ENCODE measurements around the gene ANKRD44. TPM values are rescaled to one million over a fixed set of nuclear protein-coding genes. Genes with fewer than 3 reads are reported as not detected.

Gene ANKRD44
- total RNA-seq, 1 experiment from 2014 or later = 7.8 TPM

GRCh38 chr2:197210430-197210829 lies 100.2 kb downstream of the ANKRD44 start:
- no peaks in the 10 kb centered on the region for H3K27me3 ChIP-seq (ENCODE audit: control insufficient read depth, insufficient read depth, low read length)
- intact Hi-C loops (cut with micrococcal nuclease; ENCODE audit: unreplicated experiment) (no loop called here), in situ Hi-C loops (cut with HindIII; ENCODE audit: low pct_unique_long_range_greater_than_20kb, low sequenced_read_pairs) (no loop called here)
- no peak overlapping the region for H3K4me3 ChIP-seq (ENCODE audit: low read depth in 2 of 2, low read length in 2 of 2)
- no peaks in the 10 kb centered on the region for H3K9me3 ChIP-seq (ENCODE audit: control insufficient read depth, insufficient read depth, low read depth, low read length)
- no peak for ATAC-seq
- no peaks in the 10 kb centered on the region for H3K36me3 ChIP-seq (ENCODE audit: control insufficient read depth, insufficient read depth, low read length)
- no peak overlapping the region for H3K27ac ChIP-seq (ENCODE audit: low read length)
- ChIA-PET CTCF (no interaction called here), POLR2A (no interaction called here)
- no TSS peak for BruUV-seq (replicated peaks)
- no peak for DNase-seq (ENCODE audit: low read depth, low spot score)
- H3K4me1 ChIP-seq (ENCODE audit: control insufficient read depth, insufficient read depth, low read length) = no peaks in the 10 kb centered on the region
- TF ChIP-seq, protein P1, sequence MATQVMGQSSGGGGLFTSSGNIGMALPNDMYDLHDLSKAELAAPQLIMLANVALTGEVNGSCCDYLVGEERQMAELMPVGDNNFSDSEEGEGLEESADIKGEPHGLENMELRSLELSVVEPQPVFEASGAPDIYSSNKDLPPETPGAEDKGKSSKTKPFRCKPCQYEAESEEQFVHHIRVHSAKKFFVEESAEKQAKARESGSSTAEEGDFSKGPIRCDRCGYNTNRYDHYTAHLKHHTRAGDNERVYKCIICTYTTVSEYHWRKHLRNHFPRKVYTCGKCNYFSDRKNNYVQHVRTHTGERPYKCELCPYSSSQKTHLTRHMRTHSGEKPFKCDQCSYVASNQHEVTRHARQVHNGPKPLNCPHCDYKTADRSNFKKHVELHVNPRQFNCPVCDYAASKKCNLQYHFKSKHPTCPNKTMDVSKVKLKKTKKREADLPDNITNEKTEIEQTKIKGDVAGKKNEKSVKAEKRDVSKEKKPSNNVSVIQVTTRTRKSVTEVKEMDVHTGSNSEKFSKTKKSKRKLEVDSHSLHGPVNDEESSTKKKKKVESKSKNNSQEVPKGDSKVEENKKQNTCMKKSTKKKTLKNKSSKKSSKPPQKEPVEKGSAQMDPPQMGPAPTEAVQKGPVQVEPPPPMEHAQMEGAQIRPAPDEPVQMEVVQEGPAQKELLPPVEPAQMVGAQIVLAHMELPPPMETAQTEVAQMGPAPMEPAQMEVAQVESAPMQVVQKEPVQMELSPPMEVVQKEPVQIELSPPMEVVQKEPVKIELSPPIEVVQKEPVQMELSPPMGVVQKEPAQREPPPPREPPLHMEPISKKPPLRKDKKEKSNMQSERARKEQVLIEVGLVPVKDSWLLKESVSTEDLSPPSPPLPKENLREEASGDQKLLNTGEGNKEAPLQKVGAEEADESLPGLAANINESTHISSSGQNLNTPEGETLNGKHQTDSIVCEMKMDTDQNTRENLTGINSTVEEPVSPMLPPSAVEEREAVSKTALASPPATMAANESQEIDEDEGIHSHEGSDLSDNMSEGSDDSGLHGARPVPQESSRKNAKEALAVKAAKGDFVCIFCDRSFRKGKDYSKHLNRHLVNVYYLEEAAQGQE (IDR thresholded peaks at IDR 0.05; ENCODE audit: insufficient read depth in 1 of 2, low read depth in 2 of 2, low read length in 1 of 2) = no peak
- TF ChIP-seq TCF7L2 (IDR thresholded peaks at IDR 0.05; ENCODE audit: low read depth, low read length) = no peak
- no peak for TF ChIP-seq SIN3A (IDR thresholded peaks at IDR 0.05; ENCODE audit: borderline replicate concordance, insufficient read depth, low read depth, low read length)
- TF ChIP-seq, protein P2, sequence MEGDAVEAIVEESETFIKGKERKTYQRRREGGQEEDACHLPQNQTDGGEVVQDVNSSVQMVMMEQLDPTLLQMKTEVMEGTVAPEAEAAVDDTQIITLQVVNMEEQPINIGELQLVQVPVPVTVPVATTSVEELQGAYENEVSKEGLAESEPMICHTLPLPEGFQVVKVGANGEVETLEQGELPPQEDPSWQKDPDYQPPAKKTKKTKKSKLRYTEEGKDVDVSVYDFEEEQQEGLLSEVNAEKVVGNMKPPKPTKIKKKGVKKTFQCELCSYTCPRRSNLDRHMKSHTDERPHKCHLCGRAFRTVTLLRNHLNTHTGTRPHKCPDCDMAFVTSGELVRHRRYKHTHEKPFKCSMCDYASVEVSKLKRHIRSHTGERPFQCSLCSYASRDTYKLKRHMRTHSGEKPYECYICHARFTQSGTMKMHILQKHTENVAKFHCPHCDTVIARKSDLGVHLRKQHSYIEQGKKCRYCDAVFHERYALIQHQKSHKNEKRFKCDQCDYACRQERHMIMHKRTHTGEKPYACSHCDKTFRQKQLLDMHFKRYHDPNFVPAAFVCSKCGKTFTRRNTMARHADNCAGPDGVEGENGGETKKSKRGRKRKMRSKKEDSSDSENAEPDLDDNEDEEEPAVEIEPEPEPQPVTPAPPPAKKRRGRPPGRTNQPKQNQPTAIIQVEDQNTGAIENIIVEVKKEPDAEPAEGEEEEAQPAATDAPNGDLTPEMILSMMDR (IDR thresholded peaks at IDR 0.05) = no peak
- TF ChIP-seq POLR2AphosphoS5 (IDR thresholded peaks at IDR 0.05; ENCODE audit: low read depth, low read length) = no peak

DNA sequence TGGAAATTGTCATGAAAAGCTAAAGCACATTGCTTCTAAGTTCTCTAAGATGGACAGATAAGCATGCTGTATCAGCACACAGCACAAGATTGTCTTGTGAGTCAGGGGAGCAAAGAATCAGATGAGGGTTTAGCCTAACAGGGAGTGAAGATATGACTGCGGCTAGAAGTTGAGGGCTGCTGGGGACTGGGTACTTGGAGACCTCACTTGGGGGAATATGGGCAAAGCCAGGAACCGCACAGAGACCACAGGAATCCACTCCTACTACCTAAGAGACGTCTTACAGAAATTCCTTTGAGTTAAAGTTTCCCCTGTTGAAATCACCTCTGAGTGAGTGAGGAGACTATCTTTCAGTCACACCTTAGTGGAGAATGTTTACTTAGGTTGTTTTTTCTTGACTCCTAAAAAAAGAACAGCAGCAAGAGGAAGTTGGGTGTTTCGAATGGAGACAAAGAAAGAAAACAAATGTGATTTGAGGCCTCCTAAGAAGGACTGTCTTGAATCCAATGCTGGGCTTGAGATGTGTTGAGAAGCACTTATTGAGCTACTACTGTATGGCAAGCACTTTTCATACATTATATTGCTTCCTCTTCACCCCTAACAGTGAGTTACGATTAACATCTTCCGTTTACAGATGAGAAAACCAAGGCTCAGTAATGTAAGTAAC lies 100.7 kb downstream of the ANKRD44 start:
- Histone ChIP-seq H3K9me3 (ENCODE audit: control insufficient read depth, insufficient read depth, low read depth, low read length) (no peaks in the 10 kb centered on the region), H3K4me1 (ENCODE audit: control insufficient read depth, insufficient read depth, low read length) (no peaks in the 10 kb centered on the region), H3K4me3 (ENCODE audit: low read depth in 2 of 2, low read length in 2 of 2) (no peak overlapping the region), H3K36me3 (ENCODE audit: control insufficient read depth, insufficient read depth, low read length) (no peaks in the 10 kb centered on the region), H3K27ac (ENCODE audit: low read length) (no peak overlapping the region), H3K27me3 (ENCODE audit: control insufficient read depth, insufficient read depth, low read length) (no peaks in the 10 kb centered on the region)
- no peak for TF ChIP-seq SIN3A (IDR thresholded peaks at IDR 0.05; ENCODE audit: borderline replicate concordance, insufficient read depth, low read depth, low read length)
- TF ChIP-seq, protein P1 (IDR thresholded peaks at IDR 0.05; ENCODE audit: insufficient read depth in 1 of 2, low read depth in 2 of 2, low read length in 1 of 2) = no peak
- no peak for TF ChIP-seq POLR2AphosphoS5 (IDR thresholded peaks at IDR 0.05; ENCODE audit: low read depth, low read length)
- no peak for TF ChIP-seq TCF7L2 (IDR thresholded peaks at IDR 0.05; ENCODE audit: low read depth, low read length)
- TF ChIP-seq, protein P2 (IDR thresholded peaks at IDR 0.05) = no peak
- in situ Hi-C loops (cut with HindIII; ENCODE audit: low pct_unique_long_range_greater_than_20kb, low sequenced_read_pairs) = no loop called here
- ATAC-seq = no peak
- no peak for DNase-seq (ENCODE audit: low read depth, low spot score)
- ChIA-PET POLR2A (no interaction called here), CTCF (no interaction called here)
- BruUV-seq (replicated peaks) = no TSS peak
- intact Hi-C loops (cut with micrococcal nuclease; ENCODE audit: unreplicated experiment) = no loop called here
